Fibroblast of skin of back (primary cell): ENCODE results near the gene TGFB2.
A peak's percentile ranks its signal among the peaks of the same experiment; 100 is the strongest.

Source experiments
- DNase-seq: peaks from one replicate; pipeline ENCODE4 v3.0.0-alpha.2; 2013

TGFB2 gene

DNA sequence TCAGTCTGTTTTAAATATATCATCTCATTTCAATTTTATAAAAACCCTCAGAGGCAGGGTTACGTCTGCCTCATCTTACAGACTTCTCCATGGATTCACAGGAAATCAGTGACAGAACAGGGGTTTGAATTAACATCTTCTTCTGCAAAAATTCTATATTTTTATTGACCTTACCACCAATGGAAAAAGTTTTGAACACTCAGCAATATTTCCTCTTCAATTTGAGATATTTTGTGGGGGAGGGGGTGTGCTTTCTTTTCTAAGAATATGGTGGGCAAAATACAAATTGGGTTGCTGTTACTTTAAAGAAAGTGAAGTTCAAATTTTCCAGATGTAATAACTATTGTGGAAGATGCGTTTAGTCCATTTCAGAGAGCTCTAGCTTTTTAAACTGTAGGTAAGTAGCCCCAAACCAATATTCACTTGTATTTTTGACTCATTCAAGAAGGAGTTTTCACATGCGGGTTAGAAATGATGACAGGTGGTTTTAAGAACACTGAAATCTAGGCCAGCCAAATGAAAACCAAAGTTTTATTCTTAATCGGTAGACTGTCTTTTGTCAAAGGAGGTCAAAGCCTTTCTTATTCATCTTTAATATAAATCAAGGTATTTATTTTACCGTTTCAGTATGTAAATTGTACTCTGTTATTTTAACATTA, 17.4 kb downstream of the TGFB2 start:
- no peak for DNase-seq

DNA sequence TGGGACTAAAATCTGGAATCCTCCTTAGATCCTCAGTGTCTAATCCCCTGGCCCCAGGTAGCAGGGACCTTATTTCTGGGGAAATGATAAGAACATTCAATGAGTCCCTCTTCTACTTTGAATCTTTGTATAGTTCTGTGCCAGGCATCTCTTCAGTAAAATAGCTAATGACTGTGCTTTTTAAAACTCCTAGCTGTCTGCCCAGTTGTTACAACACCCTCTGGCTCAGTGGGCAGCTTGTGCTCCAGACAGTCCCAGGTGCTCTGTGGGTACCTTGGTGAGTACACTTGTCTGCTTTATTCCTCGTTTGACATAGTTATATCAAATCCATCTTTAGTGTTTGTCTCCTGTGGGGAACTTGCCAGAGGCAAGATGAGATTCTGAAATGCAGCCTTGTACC, 18.0 kb downstream of the TGFB2 start:
- DNase-seq, result no peak

DNA sequence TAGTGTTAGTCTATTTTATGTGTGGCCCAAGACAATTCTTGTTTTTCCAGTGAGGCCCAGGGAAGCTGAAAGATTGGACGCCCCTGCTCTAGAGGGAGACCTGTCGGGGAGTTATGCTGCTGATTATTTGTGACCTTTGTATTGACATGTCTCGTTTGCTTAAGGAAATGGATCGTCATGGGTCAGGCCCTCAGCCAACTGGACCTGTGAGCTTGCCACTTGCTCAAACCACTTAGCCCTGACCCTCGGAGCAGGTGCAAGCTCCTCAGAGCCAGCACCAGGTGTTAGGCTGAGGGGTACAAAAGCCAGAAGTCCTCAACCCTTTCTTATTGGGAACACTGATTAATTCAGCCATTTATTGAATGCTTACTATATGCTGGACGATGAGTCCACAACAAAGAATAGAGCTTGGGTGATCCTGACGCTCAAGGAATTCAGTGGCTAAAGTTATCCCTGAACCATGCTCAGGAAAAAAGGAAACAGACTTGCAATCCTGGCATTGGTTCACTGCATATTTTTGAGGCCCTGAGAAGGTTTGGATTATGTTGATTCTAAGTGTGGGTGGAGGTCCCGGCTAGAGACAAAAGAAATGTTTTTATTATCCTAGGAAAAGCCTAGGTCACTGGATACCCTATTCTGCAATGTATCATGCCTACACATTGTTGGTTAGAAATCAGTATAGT, 19.0 kb downstream of the TGFB2 start:
- DNase-seq, result no peak

DNA sequence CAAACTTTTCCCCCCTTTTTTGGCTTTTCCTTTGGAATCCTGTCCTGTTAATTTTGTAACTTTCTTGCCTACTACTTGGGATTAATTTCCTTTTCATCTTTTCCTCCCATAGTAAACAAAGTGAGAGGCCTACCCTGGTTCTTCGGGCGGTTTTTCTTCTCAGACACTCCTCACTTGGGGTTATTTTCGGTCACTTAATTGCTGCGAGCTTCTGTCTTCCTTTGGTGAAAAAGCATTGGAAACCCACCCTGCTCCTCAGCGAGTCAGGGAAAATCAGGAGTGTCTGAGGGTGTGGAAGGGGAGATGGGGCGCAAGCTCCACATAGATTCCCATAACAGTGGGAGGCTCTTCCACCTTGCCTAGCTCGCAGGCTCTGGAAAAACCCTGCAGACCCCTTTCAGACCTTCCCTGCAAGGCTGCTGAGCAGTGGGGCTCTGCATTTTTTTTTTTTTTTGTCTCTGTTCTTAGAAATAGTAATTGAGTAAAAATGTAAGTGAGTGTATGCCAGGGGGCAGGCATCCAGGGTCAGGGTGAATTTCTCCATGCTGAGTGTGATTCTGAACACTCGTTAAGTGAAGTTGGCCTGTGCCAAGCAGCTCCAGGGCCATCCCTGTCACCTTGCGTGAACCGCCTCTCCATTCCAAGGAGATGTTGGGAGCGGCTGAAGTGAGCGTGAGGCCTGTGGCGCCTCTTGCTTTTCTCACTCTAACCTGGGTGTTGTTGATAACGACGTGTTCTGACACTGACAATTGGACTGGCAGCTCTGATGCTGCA, 20.3 kb downstream of the TGFB2 start:
- DNase-seq, result no peak

DNA sequence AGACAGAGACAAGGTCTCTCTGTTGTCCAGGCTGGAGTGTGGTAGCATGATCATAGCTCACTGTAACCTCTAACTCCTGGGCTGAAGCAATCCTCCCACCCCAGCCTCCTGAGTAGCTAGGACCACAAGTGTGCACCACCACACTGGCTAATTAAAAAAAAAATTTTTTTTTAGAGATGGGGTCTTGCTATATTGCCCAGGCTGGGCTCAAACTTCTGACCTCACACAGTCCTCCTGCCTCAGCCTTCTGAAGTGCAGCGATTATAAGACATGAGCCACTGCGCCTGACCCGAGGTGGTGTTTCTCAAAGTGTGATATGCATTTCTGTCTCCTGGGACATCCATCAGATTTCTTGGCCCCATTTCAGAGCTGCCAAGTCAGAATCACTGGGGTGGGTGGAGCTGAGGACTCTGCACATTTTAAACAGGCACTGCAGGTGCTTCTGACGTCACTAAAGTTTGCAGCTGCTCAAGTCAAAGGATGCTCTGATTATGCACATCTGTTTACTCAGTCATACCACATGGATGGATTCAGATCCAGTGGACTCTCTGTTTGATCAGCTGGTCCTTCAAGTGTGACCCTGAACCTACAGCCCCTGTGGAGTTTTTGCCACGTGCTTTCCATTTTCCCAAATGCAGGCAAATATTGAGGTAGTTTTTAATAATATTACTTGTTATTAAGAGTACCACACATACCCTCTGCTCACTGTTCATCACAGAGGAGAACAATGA, 21.4 kb downstream of the TGFB2 start:
- DNase-seq, result no peak

DNA sequence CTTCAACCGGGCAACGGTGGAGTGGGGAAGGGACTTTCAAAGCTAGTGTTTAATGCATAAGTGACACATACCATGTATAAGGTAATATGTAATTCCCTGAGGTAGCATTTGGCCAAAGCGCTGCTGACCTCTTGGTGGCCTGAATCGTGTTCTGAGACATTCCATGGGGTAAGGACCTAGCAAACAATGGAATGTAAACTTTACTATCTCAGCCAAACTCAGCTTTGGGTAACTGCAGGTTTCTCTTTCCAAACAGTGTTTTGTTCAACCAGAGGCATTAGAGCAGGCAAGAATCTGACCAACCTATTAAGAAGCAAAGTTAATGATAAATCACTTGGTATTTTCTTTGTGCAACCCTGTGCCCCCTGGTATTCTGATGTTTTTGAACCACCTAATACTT, 22.0 kb downstream of the TGFB2 start:
- DNase-seq, result no peak

DNA sequence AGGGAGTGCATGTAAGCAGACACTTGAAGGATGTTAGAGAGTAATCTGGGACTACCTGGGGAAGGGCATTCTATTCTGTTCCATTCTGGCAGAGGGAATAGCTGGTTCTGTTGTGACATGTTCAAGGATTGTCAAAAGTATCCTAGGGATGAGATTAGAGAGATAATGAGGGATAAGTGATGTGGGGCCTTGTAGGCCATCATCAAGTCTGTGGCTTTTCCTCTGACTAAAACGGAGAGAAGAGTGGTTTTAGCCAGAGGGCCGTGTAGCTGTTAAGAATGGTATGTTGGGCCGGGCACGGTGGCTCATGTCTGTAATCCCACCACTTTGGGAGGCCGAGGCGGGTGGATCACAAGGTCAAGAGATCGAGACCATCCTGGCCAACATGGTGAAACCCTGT, 23.6 kb downstream of the TGFB2 start:
- DNase-seq, result no peak

DNA sequence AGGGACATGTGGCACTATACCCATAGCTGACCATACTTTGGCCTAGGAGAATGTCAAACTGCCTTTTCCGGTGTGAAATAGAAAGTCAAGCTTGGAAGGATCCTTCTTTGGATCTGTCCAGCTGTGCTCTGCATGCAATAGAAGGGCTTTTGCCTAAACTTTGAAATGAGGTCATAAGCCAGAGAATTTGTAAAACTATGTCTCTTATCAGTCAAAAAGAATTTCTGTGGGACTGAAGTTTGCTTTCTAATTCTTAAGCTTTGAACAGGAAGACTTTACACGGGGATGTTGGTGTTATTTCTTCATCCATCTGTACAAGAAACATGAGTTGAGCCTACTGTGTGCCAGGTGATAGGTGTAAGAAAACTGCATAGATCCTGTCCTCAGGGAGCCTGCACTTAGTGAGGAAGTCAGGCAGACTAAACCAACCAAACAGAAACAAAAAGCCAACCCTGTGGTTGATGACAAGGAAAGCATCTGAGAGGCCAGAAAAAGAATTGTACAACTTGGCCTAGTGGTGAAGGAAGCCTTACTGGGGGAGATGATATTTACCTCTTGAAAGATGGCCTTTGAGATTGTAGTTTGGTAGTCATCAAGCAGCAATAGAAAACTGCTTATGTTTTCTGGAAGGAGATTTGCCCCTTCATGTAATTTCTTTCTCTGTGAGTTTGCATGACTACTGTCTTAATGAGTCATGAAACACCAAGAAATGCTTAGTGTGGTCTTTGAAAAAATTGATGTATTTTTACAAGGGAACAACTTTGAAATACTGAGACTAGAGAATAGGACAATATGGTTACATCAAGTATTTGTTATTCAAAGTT, 24.8 kb downstream of the TGFB2 start:
- DNase-seq, result peak; percentile 84

DNA sequence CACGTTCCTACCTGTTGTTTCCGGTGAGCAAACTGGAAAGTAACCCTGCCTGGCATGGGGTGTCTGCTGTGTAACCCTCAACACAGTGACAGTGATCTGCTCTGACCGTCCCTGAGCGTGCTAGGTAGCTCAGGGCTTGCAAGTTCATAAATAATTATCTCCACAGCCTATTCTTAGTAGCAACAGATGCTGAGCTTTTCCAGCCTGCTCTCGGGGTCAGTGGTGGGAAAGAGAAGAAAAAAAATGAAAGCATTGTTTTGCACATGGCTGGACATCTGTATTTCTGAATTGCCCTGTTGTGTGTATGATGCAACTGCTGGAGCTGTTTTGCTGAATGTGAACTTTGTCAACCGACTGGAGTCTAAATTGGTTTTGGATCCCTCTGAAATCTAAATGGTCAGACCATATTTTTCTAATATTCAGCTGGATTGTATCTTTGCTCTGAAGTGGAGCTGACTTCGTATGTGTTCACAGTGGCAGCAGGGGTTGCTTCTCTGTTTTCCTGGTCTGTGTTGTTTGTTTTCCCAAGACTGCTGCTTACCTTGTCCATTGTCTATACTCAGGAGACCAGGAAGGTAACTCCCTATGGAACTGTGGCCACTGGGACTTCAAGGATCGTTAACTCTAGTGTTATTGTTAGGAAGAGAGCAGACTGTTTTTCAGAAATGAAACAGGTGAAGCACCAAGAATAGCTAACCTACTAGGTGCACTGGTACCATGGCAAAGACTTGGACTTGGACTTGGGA, 27.0 kb downstream of the TGFB2 start:
- DNase-seq, result no peak

DNA sequence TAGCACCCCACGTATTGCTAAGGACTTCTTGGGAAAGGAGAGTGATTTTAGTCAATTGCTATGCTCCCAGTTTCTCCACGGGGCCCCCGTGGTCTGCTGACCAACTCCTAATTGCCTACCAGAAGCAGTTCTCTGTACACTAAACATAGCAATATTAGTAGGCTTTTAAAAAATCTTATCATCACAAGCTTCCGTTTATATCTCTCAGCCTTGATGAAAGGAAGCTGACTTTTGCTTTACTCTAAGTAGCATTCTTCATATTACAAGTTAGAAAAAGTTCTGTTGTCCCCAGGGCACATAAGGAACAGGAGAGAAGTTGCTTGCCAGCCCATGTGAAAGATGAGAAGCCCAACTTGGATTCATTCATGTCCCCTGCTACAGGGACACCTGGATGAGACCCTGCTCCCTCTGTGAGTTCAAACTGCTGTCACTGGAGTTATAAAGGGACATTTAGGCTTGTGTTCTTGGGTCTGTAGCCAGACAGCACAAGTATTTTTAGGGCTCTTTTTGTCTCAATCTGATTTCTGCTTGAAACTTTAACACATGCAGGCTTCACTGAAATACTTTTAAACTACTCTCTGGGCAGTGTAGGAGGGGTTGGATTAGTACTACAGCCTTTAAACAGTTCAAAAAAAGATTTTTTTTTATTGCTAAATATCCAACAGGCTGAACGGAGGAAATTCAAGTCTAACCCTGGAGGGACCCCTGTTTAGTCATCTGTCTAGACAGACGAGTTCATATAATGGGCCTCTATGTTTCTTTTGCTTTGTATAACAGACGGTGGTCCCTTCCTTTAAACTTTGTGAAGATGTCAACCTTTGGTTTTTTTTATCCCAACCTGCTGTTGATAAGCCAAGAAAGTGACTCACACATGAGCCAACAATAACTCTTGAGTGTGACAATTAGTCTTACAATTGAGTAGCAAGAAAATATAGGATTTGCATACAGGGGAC, 29.5 kb downstream of the TGFB2 start:
- DNase-seq, result peak; percentile 56

DNA sequence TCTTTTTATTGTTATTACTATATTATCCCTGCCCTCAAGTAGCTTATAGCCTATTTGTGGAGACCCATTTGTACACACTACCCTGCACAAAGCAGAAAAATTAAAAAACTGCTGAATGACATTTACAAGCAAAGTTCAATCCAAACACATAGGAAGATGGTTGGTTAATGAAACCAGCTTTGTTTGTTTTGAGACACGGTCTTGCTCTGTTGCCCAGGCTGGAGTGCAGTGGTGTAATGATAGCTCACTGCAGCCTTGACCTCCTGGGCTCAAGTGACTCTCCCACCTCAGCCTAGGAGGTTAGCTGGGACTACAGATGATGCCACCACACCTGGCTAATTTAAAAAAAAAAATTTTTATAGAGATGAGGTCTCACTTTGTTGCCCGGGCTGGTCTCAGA, 31.6 kb downstream of the TGFB2 start:
- no peak for DNase-seq

DNA sequence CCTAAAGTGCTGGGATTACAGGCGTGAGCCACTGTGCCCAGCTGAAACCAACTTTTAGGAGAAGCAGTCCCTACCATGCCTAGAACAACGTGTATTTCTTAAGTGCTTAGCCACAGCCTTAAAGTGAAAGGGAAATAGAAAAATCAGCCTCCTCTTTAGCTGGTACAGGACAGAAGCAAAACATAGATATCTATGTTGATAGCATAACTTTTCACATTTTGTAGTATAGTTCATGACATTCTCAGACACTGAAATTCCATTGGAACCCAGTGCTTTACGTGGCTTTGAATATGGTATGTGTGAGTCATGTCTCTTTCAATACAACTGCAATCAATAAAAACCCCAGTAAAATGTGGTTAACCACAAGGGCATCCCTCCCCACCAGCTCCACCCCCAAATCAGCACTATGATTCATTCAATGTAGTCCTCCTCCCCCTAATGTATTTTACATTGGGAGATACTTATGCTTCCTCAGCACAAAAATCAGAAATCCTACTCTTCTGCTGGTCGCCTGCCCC, 32.1 kb downstream of the TGFB2 start:
- peak; percentile 99 for DNase-seq

DNA sequence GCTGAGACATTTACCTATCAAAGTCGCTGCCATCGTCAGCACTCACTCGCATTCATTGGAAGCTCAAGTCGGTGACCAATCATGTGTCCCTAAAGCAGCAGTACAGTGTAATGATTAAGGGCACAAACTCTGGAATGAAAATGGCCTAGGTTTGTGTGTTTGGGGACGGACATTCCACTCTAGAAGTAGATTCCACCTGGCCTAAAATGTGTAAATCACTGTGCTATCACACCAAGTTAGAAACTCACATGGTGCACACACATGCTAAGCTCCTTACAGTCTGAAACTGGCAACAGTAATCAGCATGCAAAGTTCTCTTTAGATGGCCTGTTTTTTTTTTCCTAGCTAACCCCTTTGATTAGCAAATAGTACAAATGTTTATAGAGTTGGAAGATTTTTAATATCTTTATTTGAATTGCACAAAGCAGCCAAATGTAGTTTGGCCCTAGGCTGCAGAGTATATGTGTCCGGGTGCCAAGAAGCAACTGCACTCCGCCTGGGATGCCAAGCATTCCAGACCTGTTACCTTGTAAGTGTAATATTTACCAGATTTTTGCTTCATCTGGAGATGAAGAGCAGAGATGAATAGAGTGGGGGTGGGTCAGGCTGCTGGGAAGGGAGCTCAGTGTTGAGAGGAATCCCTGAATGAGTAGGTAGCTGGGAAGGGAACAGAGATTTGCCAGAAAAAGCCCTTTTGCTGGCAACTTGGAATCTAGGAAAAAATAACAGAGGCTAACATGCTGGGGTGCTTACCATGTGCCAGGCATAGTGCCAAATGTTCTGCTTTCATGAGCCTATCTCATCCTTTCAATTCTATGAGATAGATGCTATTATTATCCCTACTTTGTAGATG, 35.2 kb downstream of the TGFB2 start:
- peak; percentile 72 for DNase-seq

DNA sequence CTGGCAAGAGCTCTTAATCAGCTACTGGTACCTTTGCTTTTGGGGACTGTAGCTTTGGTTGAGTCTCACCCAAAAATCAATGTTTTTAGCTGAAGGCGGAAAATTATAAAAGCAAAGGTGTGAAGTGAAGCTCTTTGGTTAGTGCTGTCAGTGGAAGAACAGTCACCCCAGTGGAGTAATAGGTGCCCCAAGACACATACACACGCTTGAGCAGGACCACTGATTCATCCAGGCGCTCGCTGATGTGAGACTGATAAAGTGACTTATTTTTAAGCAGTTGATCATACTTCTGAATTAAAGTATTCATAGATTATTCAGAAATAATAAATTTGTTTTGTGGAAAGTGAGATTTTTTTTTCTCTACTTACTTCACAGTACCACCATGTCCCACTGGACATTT, 37.1 kb downstream of the TGFB2 start:
- DNase-seq, result no peak

DNA sequence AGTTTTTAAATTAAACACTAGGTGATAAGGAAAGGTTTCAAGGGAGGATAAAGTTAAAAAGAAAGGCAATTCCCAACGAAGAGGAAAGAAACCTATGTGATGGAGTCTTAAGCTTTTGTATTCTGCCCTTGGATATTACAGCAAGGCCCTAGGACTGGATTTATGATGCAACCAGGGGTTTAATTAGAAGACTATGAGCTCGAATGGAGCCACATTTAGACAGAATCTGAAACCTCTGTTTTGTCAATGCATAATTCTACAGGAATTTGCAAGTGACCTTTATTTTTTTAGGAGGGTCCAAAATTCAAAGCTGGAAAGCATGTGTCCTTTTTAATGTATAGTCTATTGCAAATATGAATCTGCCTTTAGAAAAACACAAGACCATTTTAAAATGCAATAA, 37.9 kb downstream of the TGFB2 start:
- DNase-seq, result peak; percentile 74

DNA sequence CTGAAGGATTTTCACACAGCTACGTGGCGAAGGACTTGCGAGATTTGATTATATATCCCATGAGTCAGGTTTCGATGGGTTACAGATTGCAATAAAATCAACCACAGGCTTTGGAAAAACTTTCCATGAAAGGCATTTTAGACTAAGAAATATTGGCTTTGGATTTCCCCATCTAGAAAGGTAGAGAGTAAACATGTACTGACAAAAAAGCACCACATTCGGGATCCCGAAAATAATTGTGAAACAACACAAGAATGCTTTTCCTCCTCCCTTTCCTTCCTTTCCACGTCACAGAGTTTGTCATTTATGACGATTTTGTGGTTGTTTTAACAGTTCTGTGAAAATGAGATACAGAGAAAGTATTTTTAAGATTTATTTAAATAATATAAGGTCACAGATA, 38.5 kb downstream of the TGFB2 start:
- DNase-seq, result no peak

DNA sequence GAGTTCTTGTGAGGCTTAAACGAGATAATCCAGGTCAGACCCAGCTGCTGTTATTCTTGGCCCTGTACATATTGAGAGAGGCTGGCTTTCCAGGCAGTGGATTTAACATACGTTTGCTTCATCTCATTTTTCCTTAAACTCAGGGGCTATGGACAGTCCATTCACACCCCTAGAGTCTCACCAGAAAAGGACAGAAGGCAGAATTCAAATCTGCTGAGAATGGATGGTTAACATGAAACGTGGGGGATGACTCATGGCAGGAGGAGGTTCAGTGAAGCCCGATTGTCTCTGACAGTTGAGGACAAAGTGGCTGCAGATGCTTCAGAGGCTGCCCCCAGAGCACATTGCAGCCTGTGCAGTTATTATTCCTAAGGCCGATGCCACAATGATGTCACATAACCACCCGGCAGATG, 39.5 kb downstream of the TGFB2 start:
- peak; percentile 87 for DNase-seq

DNA sequence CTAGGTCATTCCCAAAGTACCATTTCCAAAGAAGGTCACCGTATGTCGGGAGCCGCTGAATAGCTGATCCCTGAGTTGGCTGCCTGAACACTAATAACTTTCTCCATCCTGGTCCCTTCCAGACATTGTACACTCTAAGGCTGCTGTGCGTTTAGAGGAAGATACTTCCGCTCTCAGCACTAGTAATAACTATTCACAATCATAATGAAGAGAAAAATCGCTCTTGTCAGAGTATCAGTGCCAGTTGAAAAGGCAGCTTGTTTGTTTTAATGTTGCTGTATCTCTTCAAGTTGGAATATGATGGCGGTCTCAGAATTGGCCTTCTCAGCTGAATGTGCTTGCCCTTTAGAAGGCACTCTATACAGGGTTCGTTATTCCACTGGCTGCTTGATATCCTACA, 43.5 kb downstream of the TGFB2 start:
- no peak for DNase-seq

DNA sequence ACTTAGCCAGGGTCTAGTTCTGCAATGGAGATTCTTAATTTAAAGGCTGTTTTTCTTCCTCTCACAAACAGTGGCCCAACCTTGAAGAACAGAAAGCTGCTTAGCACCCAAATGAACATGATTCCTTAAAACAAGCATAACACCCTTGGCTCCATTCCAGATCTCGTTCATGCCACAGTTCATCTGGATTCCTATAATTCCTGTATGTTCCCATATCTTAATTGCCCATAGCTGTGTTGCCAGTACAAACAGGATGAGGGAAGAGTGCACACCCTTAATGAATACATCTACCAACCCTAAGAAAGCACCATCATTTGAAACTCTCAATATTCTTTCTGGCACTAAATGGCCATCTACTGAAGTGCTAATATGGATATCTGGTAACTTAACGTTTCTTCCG, 45.5 kb downstream of the TGFB2 start:
- peak; percentile 87 for DNase-seq
